Medulla oblongata (tissue), 1 donor: ENCODE data around the gene OR51I1.

ENCODE experiments used
- DNase-seq: peaks from one replicate; pipeline ENCODE4 v3.0.0-alpha.2; 2015; ENCODE audit errors: extremely low spot score

OR51I1 gene

GRCh38 chr11:5441414-5441813 lies at the start of gene OR51I1:
TSS of gene OR51I1 (minus strand) at chr11:5441514. CDS start at chr11:5441514, 0 bp downstream.
- no peak for DNase-seq

DNA sequence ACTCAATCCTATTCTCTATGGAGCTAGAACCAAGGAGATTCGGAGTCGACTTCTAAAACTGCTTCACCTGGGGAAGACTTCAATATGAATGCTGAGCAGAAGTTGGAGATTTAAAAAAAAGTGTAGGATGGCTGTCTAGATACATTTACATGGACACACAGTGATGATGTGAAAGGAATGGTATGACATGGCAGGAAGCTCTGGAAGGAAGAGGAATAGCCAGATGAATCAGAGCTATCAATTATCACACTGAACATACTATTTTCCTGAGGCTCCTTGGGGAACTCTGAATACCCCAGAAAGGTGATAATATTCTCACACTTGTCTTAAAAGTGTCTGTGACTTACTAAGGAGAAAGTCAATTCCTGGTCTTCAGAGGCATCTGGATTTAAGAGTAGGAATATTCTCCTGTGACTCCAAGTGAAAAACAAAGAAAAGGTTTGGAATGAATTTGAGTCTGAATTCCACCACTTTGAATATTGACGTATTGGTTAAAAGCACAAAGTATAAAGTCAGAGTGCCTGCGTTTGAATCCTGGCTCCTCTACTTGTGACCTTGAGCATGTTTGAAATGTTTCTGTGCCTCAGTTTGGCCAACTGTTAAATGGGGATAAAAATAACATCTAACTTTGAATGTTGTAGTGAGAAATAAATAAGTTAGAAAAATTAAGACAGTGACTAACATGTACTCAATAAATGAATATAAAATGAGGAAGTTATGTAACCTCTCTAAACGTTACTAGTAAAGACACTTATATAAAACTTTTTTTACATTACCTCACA lies 48.5 kb upstream of the OR51I1 start:
- DNase-seq = no peak

GRCh38 chr11:5488798-5489399 lies 47.6 kb upstream of the OR51I1 start:
- DNase-seq = no peak

- no peak for DNase-seq
Measured at GRCh38 chr11:5488385-5488784, 47.1 kb upstream of the OR51I1 start, which contains the start of gene OR52D1. TSS of gene OR52D1 (plus strand) at chr11:5488685. CDS start at chr11:5488707, 22 bp downstream.

DNA sequence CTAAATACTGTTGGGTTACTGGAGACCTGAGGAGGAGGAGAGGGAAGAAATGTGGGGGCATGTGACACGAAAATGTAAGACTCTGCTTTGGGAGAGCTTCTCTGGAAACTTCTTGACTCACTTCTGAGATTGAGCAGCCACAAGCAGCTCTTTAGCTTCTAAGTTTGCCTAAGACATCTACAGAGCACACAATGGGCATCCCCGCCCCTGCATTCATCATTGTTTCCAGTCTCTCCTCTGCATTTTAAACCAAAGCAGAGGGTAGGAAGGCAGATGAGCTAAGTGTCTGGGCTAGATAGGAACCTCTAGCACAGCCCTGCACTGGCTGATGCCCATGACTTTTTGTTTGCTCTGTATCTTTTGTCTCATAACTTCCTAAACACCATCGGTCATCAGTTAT lies 45.1 kb upstream of the OR51I1 start:
- DNase-seq = no peak

DNA sequence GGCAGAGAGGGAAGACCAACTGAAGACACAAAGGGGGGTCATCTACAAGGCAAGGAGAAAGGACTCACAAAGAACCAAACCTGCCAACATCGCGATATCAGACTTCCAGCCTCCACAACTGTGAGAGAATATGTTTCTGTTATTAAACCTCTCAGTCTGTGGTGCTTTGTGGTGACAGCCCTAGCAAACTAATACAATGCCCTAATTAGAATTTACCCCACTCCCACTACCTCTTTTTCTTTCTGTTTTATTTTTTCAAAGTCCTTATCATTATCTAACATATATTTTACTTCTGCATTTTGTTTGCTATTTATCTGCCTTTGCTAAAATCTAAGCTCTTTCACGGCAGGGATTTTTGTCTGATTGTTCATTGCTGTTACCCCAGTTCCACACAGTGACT lies 44.7 kb upstream of the OR51I1 start:
- no peak for DNase-seq

DNA sequence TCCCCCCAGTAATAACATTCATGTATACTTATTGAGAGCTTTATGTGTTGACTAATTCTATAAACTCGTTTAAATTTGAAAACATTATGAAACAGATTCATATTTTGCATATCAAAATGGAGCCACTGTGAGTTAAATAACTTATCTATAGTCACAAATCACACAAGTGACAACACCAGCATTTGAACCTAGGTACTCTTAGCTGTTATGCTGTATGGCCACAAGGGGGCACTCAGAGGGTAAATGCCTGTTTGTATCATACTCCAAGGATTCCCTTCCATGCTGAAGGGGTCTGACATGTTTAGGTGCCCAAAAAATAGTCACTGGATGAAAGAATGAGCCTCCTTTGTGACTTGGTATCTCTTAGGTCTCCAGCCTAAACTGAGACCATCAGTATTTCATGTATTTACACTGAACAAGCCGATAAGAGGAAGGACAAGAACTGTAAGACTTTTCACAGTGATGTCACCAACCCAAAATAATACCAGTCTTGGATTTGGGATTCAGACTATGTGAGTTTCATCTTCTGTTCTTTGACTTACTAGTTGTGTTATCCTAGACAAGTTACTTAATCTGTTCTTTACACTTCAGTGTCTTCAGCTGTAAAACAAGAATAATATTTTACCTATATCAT lies 35.0 kb upstream of the OR51I1 start:
- peak; percentile 67 for DNase-seq

DNA sequence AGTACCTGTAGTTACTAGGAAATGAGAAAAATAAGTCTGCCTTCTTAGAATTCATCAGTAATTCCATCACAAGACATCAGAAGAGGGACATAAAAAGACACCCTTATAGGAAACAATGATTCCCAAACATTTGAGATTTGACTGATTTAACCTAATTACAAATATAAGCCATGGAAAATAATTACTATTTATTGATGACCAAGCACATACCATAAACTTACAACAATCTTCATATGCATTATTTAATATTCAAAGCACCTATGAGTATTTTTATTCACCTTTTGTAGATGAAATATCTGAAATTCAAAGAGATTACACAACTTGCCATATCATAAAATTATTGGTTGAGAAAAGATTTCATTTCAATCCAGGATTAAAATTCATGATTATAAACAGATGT lies 32.6 kb upstream of the OR51I1 start:
- DNase-seq = no peak

DNA sequence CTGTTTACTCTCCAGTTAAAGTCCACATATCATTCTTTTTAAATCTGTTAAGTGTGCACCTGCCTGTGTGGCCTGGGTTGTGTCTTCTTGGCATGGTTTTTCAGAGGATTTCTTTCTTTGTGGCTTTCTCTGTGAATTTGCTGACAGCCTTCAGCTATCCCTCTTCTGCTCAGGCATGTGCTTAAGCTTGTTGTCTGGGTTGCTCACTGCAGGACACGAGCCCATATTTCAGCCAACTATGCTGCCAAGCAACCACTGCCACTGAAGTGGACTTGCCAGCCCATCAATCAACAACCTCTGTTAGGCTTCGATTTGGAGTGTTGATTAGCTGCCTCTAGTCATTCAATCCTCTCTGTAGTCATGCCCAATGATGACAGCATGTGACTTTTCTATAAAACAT lies 26.2 kb upstream of the OR51I1 start:
- peak; percentile 3 for DNase-seq

- no peak for DNase-seq
Measured at GRCh38 chr11:5460983-5461621, 19.8 kb upstream of the OR51I1 start.

GRCh38 chr11:5449432-5449831 lies 8.1 kb upstream of the OR51I1 start:
- no peak for DNase-seq

GRCh38 chr11:5449023-5449422 lies 7.7 kb upstream of the OR51I1 start, which contains the start of gene OR51I2:
TSS of gene OR51I2 (plus strand) at chr11:5449323. CDS start at chr11:5453489, 4,166 bp downstream.
- DNase-seq = no peak

- DNase-seq = no peak
Measured at GRCh38 chr11:5443835-5444393, 2.6 kb upstream of the OR51I1 start.

DNA sequence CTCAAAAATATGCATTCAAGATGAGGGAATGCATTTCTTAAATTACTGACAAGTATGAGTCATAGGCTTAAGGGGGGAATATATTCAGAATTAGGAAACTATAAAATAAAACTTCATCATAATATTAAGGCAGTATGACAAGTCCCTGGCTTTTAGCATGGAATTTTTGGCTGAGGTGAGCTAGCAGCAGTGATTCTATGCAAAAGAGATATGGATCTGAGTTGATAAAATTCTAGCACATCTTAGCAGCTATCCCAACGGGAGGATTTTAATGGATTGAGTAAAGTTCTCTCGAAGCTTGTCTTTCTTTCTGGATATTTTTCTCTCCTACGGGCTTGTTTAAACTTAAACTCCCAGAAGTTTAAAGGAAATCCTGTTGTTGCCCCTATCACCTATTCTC lies 18.2 kb downstream of the OR51I1 start:
- no peak for DNase-seq

GRCh38 chr11:5421811-5422210 lies 19.5 kb downstream of the OR51I1 start, which contains the start of gene OR51Q1:
TSS of gene OR51Q1 (plus strand) at chr11:5422111. CDS start at chr11:5422201, 90 bp downstream.
- DNase-seq = no peak

- no peak for DNase-seq
Measured at GRCh38 chr11:5420993-5421392, 20.3 kb downstream of the OR51I1 start.

DNA sequence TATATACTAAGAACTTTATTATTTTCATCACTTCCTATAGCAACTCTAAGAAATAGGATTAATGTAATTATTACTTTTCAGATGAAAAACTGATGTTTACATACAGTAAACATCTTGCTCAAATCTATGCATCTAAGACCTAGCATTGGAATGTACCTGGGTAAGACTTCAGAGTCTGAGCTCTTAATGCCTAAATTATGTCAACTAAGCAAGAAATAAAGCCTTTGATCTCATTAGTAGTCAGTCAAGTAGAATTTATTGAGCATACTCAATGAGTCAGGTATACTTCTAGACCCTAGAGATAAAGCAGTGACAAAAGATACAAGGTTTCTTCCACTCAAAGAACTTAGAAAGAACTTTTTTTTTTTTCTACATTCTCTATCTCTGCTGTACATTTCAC lies 36.1 kb downstream of the OR51I1 start:
- DNase-seq = no peak

DNA sequence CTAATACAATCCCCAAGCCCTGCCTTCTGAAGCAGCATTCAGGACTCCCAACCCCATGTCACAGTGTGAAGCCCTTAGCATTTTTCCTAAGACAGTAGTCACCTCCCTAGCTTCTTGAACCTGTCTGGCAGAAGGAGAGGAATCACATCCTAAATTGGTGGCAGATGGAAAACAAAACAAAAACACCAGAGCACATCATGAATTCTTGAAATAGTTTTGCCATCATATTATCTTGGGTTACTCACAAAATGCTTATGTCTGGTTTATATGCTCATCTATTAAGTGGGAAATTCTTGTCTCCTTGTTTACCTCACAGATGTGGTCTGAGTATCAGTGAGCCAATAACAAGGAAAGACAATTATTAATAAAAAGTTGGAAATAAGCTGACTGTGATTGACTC lies 42.4 kb downstream of the OR51I1 start:
- no peak for DNase-seq

GRCh38 chr11:5394091-5394490 lies 47.2 kb downstream of the OR51I1 start:
- DNase-seq = no peak
